ENCODE measurements around the gene SKP1.
A peak's percentile ranks its signal among the peaks of the same experiment; 100 is the strongest.

SKP1 gene

DNA sequence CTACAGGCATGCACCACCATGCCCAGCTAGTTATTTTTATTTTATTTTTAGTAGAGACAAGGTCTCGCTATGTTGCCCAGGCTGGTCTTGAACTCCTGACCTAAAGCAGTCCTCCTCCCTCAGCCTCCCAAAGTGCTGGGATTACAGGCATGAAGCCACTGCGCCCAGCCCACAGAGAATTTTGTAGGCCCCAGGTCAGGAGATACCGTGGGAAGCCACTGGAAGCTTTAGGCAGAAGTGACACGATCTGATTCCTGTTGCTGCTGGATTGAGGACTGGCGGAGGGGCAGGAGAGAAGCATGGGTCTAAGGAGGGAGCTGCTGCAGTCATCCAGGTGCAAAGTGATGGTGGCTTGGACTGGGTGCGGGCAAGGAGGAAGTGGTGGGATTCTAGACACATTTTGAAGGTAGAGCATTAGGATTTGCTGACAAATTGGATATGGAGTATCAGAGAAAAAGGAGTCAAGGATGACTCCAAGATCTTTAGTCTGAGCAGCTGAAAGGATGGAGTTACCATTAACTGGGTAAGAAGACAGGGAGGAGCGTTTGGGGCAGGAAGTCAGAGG is 41.6 kb downstream of the SKP1 start:
- in situ Hi-C loops (cut with HindIII; ENCODE audit: low pct_ligation_motif_present, low pct_unique_long_range_greater_than_20kb, low sequenced_read_pairs) = no loop called here
- no peak for DNase-seq

- DNase-seq = no peak
- in situ Hi-C loops (cut with HindIII; ENCODE audit: low pct_ligation_motif_present, low pct_unique_long_range_greater_than_20kb, low sequenced_read_pairs) = no loop called here
Observed at GRCh38 chr5:134133995-134134541, 42.7 kb downstream of the SKP1 start.

DNA sequence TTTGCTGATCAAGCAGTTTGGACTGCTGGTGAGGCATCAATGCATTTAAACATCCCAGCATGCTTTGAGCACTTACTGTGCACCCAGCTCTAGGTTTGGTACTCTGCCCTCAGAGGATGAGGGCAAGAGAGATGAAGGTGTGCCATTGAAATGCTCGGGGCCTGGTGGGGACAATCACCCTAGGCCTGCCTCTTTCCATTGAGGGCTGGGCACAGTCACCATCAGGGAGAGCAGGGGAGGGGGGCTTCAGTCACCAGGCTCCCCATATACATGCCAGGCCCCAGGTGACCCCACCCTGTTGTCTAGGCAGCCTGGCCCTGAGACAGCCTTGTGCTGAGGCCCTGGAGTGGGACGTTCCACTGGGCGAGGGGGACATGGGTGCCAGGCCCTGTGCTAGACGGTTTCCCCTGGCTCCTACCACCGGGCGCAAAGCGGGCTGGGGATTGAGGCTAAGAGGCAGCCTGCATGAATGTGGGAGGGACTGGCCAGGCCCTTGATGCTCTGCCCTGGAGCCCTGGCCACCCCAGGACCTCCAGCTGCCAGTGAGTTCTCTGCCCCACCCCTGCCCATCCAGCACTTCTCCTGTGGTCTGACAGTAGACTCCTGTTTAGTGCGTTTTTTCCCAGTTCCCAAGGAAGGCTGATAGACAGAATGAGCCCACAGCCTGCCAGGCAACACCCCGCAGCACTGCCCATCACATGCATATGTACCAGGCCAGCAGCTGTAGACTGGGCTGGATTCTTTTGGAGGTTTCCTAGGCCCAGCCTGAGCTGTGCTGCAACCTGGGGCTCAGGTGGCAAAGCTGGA is 43.4 kb downstream of the SKP1 start:
- no peak for DNase-seq
- in situ Hi-C loops (cut with HindIII; ENCODE audit: low pct_ligation_motif_present, low pct_unique_long_range_greater_than_20kb, low sequenced_read_pairs) = no loop called here

- in situ Hi-C loops (cut with HindIII; ENCODE audit: low pct_ligation_motif_present, low pct_unique_long_range_greater_than_20kb, low sequenced_read_pairs) = no loop called here
- DNase-seq = no peak
Observed at GRCh38 chr5:134132372-134133187, 44.2 kb downstream of the SKP1 start.

- no peak for DNase-seq
- in situ Hi-C loops (cut with HindIII; ENCODE audit: low pct_ligation_motif_present, low pct_unique_long_range_greater_than_20kb, low sequenced_read_pairs) = no loop called here
Observed at GRCh38 chr5:134131578-134132350, 45.0 kb downstream of the SKP1 start.

DNA sequence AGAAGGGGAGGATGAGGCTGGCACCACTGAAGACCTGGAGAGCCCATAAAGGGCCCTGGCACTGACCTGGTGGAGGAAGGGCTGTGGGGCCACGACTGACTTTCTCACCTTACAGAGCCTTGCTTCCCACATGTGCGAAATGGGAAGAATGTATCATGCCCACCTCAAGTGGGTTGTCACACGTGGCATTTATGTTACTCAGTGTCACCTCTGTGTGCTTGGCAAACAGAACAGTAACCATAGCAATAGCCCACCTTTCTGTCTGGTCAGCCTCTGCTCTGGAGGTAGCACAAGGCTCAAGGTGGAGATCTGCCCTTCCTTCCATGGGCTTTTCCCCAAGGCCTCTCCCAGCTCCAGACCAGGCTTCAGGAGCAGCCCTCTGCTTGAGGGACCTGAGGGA is 45.6 kb downstream of the SKP1 start:
- in situ Hi-C loops (cut with HindIII; ENCODE audit: low pct_ligation_motif_present, low pct_unique_long_range_greater_than_20kb, low sequenced_read_pairs) = no loop called here
- no peak for DNase-seq

DNA sequence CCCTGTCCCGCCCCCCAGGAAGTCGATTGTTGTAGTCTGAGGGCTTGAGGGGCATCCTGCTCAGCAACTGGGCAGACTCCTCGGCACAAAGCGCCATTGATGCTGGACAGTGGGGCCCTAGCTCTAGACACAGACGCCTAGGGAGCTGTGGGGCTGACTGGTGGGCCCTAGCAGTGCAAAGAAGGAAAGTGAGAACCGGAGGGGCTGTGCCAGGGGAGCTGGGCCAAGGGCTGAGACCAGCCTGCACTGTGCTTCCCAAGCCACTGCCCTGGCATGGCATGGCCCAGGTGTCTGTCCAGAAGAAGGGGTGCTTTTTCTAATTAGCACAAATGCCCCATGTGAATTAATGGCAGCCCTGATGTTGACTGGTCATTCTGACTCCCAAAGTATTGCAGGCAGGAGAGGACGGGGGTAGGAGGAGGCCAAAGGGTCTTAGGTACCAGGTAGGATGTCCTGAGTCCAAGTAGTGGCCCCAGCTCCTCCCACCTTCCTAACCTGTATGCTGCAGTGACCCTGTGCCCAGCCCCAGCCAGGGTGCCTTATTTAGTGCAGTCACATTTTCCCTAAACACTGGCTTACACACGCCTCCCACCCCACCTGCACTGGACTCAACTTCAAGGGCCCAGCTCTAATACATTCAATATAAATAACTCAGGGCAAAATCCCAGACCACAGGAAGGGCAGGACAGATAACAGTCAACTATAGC is 46.4 kb downstream of the SKP1 start:
- DNase-seq = no peak
- in situ Hi-C loops (cut with HindIII; ENCODE audit: low pct_ligation_motif_present, low pct_unique_long_range_greater_than_20kb, low sequenced_read_pairs) = no loop called here

GRCh38 chr5:134129411-134130238 is 47.1 kb downstream of the SKP1 start:
- no peak for DNase-seq
- in situ Hi-C loops (cut with HindIII; ENCODE audit: low pct_ligation_motif_present, low pct_unique_long_range_greater_than_20kb, low sequenced_read_pairs) = no loop called here

DNA sequence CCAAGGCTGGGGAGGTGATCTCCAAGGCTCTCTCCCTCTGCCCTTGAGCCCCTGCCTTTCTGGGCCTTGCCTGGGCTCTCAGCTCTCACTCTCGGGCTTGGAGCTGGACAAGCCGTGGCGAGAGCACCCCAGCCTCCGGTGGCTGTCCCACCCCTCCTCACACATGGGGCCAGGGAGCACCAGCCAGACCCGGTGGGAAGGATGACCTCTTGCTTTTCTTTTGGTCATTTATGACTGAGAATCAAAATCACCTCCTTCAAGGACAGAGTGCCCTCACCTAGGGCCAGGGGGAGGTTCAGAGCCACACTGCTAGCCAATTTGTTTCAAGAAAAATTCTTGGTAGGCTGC is 48.1 kb downstream of the SKP1 start:
- in situ Hi-C loops (cut with HindIII; ENCODE audit: low pct_ligation_motif_present, low pct_unique_long_range_greater_than_20kb, low sequenced_read_pairs) = no loop called here
- DNase-seq = no peak

DNA sequence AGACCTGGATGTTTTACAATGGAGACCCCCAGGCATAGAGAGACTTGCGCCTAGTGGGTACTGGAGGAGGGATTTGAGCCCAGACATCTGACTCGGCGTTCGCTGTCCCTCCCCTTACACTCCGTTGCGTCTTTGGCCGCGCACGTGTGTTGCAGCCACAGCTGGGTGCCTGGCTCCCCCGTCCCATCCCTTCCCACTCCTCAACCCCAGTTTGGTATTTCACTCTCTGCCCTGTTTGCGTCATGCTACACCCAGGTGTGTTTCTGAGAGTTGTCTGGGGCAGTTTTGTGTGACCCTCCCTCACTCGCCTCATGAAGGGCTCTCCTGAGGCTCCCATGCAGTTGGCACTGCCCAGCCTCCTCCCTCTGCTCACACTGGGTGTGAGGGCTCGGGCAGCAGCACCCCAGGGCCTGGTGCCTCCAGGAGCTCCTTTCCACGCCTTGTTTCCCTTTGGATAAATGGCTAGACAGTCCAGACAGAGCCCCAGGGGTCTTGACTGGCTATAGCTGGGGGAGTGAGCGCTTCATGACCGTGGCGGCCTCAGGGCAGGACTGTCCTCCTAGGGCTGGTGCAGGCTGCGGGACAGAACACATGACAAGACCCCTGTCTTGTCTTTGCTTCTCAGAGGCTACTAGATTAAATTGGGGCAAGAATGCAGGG is 48.6 kb downstream of the SKP1 start:
- in situ Hi-C loops (cut with HindIII; ENCODE audit: low pct_ligation_motif_present, low pct_unique_long_range_greater_than_20kb, low sequenced_read_pairs) = no loop called here

GRCh38 chr5:134127376-134127861 is 49.3 kb downstream of the SKP1 start:
- in situ Hi-C loops (cut with HindIII; ENCODE audit: low pct_ligation_motif_present, low pct_unique_long_range_greater_than_20kb, low sequenced_read_pairs) = no loop called here

More for the DNA sequence above, 48.6 kb downstream of the SKP1 start:
- DNase-seq = no peak

GRCh38 chr5:134125039-134126015 is 51.4 kb downstream of the SKP1 start:
- DNase-seq = peak; percentile 89
- in situ Hi-C loops (cut with HindIII; ENCODE audit: low pct_ligation_motif_present, low pct_unique_long_range_greater_than_20kb, low sequenced_read_pairs) = no loop called here

More at GRCh38 chr5:134127376-134127861, 49.3 kb downstream of the SKP1 start:
- DNase-seq = no peak

DNA sequence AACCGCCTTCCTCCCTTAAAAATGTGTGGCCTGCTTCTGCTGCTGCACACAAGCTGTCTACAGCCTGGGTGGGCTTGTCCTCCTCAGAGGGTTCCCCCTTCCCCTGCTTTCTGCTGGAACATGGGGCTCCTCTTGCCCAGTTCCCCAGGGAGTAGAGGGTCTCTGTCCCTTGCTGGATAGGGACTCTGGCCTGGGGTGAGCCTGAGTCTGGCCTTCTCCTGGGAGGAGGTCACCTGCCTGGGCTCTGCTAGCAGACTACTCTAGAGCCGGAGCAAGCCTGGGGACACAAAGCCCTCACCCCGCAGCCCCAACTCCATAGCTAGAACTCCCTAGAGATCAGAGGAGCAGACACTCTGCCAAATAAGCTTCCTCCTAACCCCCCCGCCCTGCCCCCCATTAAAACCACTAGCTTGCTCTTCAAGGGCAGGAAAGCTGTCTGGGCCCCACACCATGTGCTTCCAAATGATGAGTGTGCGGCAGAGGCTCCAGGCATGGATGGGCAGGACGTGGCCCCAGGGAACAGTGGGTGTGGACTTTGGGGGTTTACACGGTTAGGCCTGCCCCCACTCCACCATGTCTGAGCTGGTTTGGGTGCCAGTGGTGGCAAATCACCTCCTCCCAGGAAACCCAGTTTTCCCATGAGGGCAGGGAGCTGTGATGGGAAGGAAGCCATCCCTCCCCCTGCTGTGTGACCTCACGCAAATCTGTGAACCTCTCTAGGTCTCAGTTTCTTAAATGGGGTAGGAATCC is 52.3 kb downstream of the SKP1 start:
- peak; percentile 73 for DNase-seq
- in situ Hi-C loops (cut with HindIII; ENCODE audit: low pct_ligation_motif_present, low pct_unique_long_range_greater_than_20kb, low sequenced_read_pairs) = no loop called here

DNA sequence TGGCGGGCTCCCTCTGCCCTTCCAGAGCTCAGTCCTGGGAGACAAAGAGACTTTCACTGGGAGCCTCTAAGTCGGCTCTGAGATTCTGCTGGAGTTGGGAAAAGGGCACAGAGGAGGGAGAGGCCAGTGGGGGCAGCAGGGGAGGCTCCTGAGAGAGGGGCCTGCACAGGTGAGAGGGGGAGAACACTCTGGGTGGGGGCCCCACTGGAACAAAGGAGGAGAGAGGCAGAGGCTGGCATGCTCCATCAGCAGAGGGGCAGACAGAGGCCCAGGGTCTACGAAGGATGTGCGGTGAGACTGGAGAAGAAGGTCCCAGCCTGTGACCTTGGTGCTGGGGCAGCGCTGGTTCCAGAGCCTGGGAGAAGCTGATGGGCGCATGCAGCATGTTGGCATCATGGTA is 53.4 kb downstream of the SKP1 start:
- no peak for DNase-seq
- in situ Hi-C loops (cut with HindIII; ENCODE audit: low pct_ligation_motif_present, low pct_unique_long_range_greater_than_20kb, low sequenced_read_pairs) = no loop called here

DNA sequence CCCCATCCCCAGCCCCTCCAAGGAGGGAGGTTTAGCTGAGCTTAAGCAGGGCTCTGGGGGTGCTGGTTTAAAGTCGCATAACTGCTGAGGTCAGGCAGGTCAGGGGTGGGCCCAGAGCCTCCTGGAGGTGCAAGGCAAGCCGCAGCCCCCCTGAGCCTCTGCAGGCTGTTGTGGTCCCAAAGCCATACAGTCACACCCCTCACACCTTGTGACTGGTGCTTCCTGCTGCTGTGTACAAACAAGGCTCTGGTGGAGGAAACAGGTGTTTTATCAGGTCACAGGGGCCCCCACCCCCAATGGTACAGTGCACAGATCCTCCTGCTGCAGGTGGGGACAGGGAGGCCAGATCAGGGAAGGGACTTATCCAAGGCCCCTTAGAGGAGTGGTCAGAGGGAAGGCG is 54.2 kb downstream of the SKP1 start:
- in situ Hi-C loops (cut with HindIII; ENCODE audit: low pct_ligation_motif_present, low pct_unique_long_range_greater_than_20kb, low sequenced_read_pairs) = no loop called here
- DNase-seq = no peak
